Natural killer cell (primary cell): ENCODE measurements around the gene CHN1. TPM values are rescaled to one million over a fixed set of nuclear protein-coding genes. Genes with fewer than 3 reads are reported as not detected.

ENCODE experiments used
- ATAC-seq, 3 donors: fragments of 150-1000 bp in 2 of 3; fragments of 200-7000 bp in 1 of 3; cut with Tn5 transposase; 1 replicate in 1 of 3; 2 replicates in 2 of 3; pipeline ENCODE4 v1.10.0; 2021; ENCODE audit warnings: mild to moderate bottlenecking in 2 of 3, moderate library complexity in 2 of 3
- DNase-seq, 2 donors: peaks; one replicate each; pipeline versions ENCODE4 v3.0.0 to v3.0.0-alpha.2; 2013 to 2021; ENCODE audit warnings: mixed read lengths in 1 of 2
- H3K27ac ChIP-seq: one replicate; pipeline ENCODE4 v1.5.1; 2013; ENCODE audit warnings: mild to moderate bottlenecking, low read length
- H3K27me3 ChIP-seq: one replicate; pipeline ENCODE4 v1.6.1; 2013; ENCODE audit warnings: low read length; ENCODE audit not compliant: control insufficient read depth, insufficient read depth
- H3K36me3 ChIP-seq: one replicate; pipeline ENCODE4 v1.6.1; 2013; ENCODE audit warnings: low read length; ENCODE audit not compliant: control insufficient read depth, insufficient read depth
- H3K4me1 ChIP-seq: one replicate; pipeline ENCODE4 v1.6.1; 2013; ENCODE audit warnings: low read length; ENCODE audit not compliant: control insufficient read depth, insufficient read depth
- H3K4me3 ChIP-seq: one replicate; pipeline ENCODE4 v1.5.1; 2013; ENCODE audit warnings: low read length
- H3K9me3 ChIP-seq: one replicate; pipeline ENCODE4 v1.6.1; 2013; ENCODE audit warnings: low read length; ENCODE audit not compliant: control insufficient read depth, insufficient read depth
- H3K27ac Mint-ChIP-seq, 2 donors: one replicate each; pipeline ENCODE4 v1.8.0; 2022; ENCODE audit warnings: mild to moderate bottlenecking in 2 of 2, mixed read lengths in 2 of 2, moderate library complexity in 1 of 2
- H3K27me3 Mint-ChIP-seq, 2 donors: one replicate each; pipeline ENCODE4 v1.8.0; 2022; ENCODE audit warnings: low read depth in 2 of 2, mixed read lengths in 2 of 2
- H3K36me3 Mint-ChIP-seq: one replicate; pipeline ENCODE4 v1.8.0; 2022; ENCODE audit warnings: mixed read lengths
- H3K4me1 Mint-ChIP-seq, 2 donors: one replicate each; pipeline ENCODE4 v1.8.0; 2022; ENCODE audit warnings: mixed read lengths in 2 of 2
- H3K4me3 Mint-ChIP-seq: one replicate; pipeline ENCODE4 v1.8.0; 2022; ENCODE audit warnings: mild to moderate bottlenecking, moderate library complexity, mixed read lengths
- H3K9me3 Mint-ChIP-seq, 2 donors: one replicate each; pipeline ENCODE4 v1.8.0; 2022; ENCODE audit warnings: mixed read lengths in 2 of 2
- CTCF ChIP-seq: fragments of 200-600 bp; IDR thresholded peaks from one replicate; pipeline ENCODE4 v1.8.0; 2022; ENCODE audit warnings: antibody characterized with exemption
- WGBS: methylation state at CpG from one replicate; pipeline ENCODE4 v1.1.7; 2013; ENCODE audit warnings: missing lambda C conversion rate; ENCODE audit not compliant: insufficient coverage; 5-methylcytosine and 5-hydroxymethylcytosine counted together
- intact Hi-C: fragments of 100-400 bp; cut with micrococcal nuclease; formaldehyde crosslinking; loops from one replicate; pipeline ENCODE4 v1.14.2; 2022
- total RNA-seq, 4 donors: library from RNA; stranded (reverse); fragments of 120-200 nt in 1 of 4; gene quantifications; one replicate each; pipeline versions ENCODE4 v1.2.3 to v1.2.4, GENCODE V29; 2013 to 2022

Gene CHN1
- total RNA-seq, 3 donors from 2014 or later (not counting 1 experiment from before 2014, with no cell fraction given): 0.80 to 1.7 (median 0.88) TPM

- no peaks in the 10 kb centered on the region for H3K36me3 Mint-ChIP-seq
- TF ChIP-seq CTCF: no peak
- no peak overlapping the region for H3K4me3 ChIP-seq
- intact Hi-C loops: no loop called here
- peaks cover 0 to 5% of the 10 kb centered on the region in 2 donors for H3K27me3 Mint-ChIP-seq
- DNase-seq (no peak), ATAC-seq (no peak)
- H3K4me3 Mint-ChIP-seq: no peak overlapping the region
- no peaks in the 10 kb centered on the region for H3K9me3 Mint-ChIP-seq
- no peaks in the 10 kb centered on the region for H3K36me3 ChIP-seq
- WGBS: no CpG with 5 or more reads among the region's 3 CpGs
- no peaks in the 10 kb centered on the region for H3K27me3 ChIP-seq
- no peak overlapping the region for H3K27ac Mint-ChIP-seq
- no peaks in the 10 kb centered on the region for H3K9me3 ChIP-seq
- no peak overlapping the region for H3K27ac ChIP-seq
- H3K4me1 Mint-ChIP-seq: no peaks in the 10 kb centered on the region
- no peaks in the 10 kb centered on the region for H3K4me1 ChIP-seq
Measured at GRCh38 chr2:174882416-174882815, 122.8 kb downstream of the CHN1 start.

- Mint-ChIP-seq H3K36me3 (no peaks in the 10 kb centered on the region), H3K4me3 (no peak overlapping the region), H3K9me3 (no peaks in the 10 kb centered on the region), H3K27me3 (peaks cover 0 to 5% of the 10 kb centered on the region in 2 donors), H3K4me1 (no peaks in the 10 kb centered on the region), H3K27ac (no peak overlapping the region)
- no peak overlapping the region for H3K27ac ChIP-seq
- no peaks in the 10 kb centered on the region for H3K4me1 ChIP-seq
- H3K9me3 ChIP-seq: no peaks in the 10 kb centered on the region
- ATAC-seq (no peak), DNase-seq (no peak)
- TF ChIP-seq CTCF: no peak
- intact Hi-C loops: no loop called here
- no peak overlapping the region for H3K4me3 ChIP-seq
- no peaks in the 10 kb centered on the region for H3K27me3 ChIP-seq
- 85% methylated on average over 2 of the region's 2 CpGs for WGBS
- H3K36me3 ChIP-seq: no peaks in the 10 kb centered on the region
Measured at GRCh38 chr2:174881678-174882077, 123.5 kb downstream of the CHN1 start.

- H3K27me3 Mint-ChIP-seq: peaks cover 0 to 5% of the 10 kb centered on the region in 2 donors
- ATAC-seq (no peak), DNase-seq (peak in 1 of 2 donors; percentile 8)
- Histone ChIP-seq H3K4me3 (no peak overlapping the region), H3K36me3 (no peaks in the 10 kb centered on the region), H3K4me1 (no peaks in the 10 kb centered on the region), H3K9me3 (no peaks in the 10 kb centered on the region), H3K27ac (no peak overlapping the region), H3K27me3 (no peaks in the 10 kb centered on the region)
- intact Hi-C loops: no loop called here
- H3K4me1 Mint-ChIP-seq: no peaks in the 10 kb centered on the region
- WGBS: 53% methylated on average over 3 of the region's 4 CpGs
- no peak for TF ChIP-seq CTCF
- no peaks in the 10 kb centered on the region for H3K9me3 Mint-ChIP-seq
- H3K4me3 Mint-ChIP-seq: no peak overlapping the region
- no peak overlapping the region for H3K27ac Mint-ChIP-seq
- no peaks in the 10 kb centered on the region for H3K36me3 Mint-ChIP-seq
Measured at GRCh38 chr2:174878537-174879147, 126.5 kb downstream of the CHN1 start.

- Histone ChIP-seq H3K27me3 (no peaks in the 10 kb centered on the region), H3K4me3 (no peak overlapping the region), H3K36me3 (no peaks in the 10 kb centered on the region), H3K4me1 (no peaks in the 10 kb centered on the region), H3K27ac (no peak overlapping the region), H3K9me3 (no peaks in the 10 kb centered on the region)
- ATAC-seq: no peak
- Mint-ChIP-seq H3K36me3 (no peaks in the 10 kb centered on the region), H3K27me3 (peaks cover 0 to 5% of the 10 kb centered on the region in 2 donors), H3K4me1 (no peaks in the 10 kb centered on the region), H3K9me3 (no peaks in the 10 kb centered on the region), H3K4me3 (no peak overlapping the region), H3K27ac (no peak overlapping the region)
- no peak for DNase-seq
- 94% methylated on average over 5 of the region's 5 CpGs for WGBS
- intact Hi-C loops: no loop called here
- TF ChIP-seq CTCF: no peak
Measured at GRCh38 chr2:174877751-174878150, 127.4 kb downstream of the CHN1 start.
